Hematopoietic multipotent progenitor cell treated with erythropoietin and hydrocortisone succinate and interleukin-3 and kit ligand, for 17 days (in vitro differentiated cells): ENCODE data around the gene HHATL.

Experiments
- DNase-seq: peaks from one replicate; pipeline ENCODE4 v3.0.0-alpha.2; 2015; ENCODE audit warnings: low spot score

HHATL gene

DNA sequence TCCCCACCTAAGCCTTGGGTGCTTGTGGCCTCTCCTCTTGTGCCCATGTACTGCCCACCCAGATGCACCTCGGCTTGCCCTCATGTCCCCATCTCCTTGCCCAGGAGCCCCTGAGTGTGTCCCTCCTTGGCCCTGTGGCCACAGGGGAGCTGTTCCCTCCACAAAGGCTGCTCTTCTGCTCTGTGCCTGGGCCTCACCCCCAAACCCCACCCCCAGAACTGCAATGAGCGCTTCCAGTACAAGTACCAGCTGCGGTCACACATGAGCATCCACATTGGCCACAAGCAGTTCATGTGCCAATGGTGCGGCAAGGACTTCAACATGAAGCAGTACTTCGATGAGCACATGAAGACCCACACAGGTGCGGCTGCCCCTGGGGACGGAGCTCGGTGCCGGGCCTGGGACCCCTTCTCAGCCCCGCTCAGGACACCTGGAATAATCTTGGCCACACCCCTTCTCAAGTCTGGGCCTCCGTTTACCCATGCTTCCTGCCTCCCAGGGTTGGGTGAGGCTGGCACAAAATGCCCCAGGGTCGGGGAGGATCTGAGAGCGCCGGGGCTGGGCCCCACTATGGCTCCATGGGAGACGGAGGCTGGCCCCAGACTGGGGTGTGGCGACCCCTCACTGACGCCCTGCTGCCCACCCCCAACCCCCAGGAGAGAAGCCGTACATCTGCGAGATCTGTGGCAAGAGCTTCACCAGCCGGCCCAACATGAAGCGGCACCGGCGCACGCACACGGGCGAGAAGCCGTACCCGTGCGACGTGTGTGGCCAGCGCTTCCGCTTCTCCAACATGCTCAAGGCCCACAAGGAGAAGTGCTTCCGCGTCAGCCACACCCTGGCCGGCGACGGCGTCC is 38.8 kb downstream of the HHATL start:
- no peak for DNase-seq

DNA sequence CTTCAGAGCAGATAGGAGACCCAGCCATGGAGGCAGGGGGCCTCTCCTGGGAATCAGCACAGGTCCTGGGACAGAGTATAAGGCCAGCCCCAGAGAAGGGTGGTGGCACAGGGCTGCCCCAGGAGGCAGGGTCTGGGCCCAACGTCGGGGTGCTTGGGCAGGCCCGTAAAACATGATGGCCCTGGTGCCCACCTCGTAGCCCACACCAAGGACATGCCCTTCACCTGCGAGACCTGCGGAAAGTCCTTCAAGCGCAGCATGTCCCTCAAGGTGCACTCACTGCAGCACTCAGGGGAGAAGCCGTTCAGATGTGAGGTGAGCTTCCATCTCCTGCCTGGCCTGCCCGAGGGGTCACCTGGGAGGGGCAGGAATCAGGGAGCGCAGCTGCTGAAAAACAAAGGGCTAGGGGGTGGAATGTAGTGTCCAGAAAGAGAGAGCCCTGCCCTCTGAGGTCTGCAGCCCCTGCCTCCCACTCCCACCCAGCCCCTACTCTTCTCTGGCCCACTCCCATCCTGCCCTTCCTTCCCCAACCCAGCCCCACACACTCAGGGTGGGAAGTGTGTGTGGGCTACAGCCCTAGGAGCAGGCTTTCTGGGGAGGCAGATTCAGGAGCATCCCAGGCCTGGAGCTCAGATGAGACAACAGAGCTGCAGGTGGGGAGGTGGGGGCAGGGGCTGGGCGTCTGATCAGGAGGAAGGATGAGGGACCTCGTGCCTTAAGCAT is 39.6 kb downstream of the HHATL start:
- DNase-seq = no peak

DNA sequence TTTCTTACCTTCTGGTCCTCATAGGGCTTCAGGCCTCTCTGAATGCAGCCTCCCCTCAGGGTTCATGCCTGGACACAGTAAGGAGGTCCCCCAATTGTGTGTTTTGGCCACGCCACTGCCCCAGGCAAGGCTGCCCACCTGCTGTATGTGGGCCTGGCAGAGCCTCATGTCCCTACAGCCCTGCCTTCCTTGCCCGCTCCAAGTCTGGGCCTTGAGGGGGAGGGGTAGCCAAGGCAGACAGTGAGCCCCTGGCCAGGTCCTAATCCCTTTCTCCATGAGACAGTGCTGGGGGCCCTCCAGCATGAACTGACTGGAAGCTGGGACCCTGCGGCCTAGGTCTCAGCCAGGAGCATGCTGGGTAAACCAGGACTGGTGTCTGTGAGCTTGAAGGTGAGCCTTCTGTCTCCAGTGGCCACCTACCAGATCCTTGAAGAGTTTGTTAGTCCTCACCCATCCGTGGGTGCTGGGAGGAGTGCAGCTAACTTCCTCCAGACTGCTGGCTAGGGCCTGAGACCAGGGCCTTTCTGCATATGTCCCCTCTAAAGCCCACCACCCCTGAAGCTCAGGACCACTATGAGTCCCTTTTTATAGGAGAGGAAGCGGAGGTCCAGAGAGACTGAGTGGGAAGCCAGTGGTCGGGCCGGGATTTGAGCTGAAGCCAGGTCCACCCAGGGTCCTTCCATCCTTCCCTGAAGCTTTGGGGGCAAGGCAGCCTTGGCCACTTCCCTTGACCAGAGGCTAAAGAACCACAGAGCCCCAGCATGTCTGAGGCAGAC is 40.4 kb downstream of the HHATL start:
- DNase-seq = no peak

DNA sequence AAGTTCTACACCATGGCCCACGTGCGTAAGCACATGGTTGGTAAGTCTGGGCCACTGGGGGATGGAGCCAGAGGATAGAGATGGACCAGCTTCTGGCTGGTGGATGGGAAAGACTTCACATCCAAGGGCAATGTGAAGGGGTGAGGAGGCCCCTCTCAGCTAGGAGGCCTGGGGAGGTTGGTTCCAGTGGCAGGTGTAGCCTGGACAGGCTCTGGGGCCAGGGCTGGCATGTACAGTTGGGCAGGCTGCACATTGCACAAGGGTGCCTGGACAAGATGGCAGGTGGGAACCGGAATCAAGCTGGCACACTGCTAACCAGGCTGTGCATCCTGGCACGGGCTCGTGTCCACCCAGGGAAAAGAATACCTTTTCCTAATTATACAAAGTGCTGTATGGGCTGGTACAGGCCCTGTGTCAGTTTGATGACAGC is 41.0 kb downstream of the HHATL start:
- no peak for DNase-seq

DNA sequence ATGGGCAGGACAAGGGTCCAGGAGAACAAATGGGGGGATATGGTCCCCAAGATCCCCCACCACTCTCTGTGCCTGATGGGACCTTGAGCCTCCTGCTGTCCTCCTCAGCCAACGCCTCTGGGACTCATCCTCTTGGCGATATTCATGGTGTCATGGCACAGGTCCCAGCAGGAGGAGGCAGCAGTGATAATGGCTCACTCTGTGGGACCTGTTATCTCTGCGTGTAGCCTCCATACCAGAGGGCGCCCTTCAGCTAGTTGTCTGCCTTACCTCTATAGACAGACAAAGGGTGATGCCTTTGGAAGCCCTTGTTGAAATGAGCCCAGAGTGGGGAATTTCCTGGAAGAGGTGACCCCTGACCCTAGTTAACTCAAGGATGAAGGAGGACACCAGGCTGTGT is 41.7 kb downstream of the HHATL start:
- peak; percentile 13 for DNase-seq

DNA sequence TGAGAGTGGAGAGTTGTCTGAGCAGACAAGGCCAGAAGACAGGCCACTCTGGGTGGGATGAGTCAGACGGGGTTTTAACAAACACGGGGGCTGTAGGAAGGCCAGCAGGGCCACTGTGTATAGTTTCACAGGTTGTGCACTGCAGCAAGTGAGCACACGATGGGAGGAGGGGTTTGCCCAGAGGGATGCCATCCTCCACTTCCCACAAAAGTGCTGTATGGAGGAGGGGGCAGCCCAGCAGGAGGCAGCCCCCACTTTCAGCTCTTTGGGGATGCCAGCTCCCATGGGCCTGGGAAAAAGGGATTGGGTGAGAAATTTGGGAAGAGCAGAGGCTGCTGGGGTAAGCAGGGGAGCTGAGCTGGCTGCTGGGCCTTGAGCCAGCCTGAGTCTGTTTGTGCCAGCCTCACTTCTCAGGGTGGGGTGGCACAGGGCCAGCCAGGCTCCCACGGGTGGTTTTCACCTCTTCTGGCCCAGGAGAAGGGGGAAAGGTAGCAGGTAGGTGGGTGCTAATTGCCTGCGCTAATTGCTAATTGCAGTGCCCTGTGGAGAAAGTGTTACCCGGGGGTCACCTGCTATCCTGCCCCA is 42.4 kb downstream of the HHATL start:
- DNase-seq = no peak

DNA sequence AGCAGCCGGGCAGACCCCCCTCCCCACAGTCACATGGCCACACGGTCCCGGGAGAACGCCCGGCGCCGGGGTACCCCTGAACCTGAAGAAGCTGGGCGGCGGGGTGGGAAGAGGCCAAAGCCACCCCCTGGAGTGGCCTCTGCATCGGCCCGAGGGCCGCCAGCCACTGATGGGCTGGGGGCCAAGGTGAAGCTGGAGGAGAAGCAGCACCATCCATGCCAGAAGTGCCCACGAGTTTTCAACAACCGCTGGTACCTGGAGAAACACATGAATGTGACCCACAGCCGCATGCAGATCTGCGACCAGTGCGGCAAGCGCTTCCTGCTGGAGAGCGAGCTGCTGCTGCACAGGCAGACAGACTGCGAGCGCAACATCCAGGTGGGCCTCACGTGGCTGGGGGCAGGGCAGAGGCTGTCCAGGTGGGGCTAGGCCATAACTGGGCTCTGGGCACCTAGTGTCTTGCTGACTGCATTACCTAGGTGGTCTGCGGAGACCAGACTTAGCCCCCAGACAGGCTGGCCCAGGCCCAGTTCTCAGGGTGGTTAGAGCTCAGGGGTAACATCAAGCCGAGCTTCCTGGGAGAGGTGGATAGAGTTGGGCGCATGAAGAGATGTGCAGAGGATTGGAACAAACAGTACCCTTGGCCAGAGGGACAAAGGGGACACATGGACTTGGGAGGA is 43.0 kb downstream of the HHATL start:
- no peak for DNase-seq

DNA sequence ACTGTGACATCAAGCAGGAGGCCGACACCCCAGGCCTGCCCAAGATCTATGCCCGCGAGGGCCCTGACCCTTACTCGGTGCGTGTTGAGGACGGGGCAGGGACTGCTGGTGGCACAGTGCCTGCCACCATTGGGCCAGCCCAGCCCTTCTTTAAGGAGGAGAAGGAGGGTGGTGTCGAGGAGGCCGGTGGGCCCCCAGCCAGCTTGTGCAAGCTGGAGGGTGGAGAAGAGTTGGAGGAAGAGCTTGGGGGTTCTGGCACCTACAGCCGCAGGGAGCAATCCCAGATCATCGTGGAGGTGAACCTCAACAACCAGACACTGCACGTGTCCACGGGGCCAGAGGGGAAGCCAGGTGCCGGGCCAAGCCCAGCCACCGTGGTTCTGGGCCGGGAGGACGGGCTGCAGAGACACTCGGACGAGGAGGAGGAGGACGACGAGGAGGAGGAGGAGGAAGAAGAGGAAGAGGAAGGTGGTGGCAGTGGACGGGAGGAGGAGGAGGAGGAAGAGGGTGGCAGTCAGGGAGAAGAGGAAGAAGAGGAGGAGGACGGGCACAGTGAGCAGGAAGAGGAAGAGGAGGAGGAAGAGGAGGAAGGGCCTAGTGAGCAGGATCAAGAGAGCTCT is 43.7 kb downstream of the HHATL start:
- no peak for DNase-seq

DNA sequence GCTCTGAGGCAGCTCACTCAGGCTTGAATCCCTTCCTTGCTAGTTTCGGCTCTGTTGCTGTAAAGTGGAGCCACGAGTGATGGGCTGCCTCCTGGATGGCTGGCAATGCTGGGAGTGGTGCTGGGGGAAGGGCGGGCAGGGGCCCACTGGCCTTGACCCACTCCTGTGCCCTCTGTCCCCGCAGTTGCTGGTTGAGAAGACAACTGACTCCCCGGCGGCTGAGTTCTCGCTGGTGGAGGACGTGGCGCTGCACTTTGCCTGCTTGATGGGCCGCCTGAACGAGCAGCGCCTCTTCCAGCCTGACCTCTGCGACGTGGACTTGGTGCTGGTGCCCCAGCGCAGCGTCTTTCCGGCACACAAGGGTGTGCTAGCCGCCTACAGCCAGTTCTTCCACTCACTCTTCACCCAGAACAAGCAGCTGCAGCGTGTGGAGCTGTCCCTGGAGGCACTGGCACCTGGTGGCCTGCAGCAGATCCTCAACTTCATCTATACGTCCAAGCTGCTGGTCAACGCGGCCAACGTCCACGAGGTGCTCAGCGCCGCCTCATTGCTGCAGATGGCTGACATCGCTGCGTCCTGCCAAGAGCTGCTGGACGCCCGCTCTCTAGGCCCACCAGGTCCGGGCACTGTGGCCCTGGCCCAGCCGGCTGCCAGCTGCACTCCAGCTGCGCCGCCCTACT is 44.4 kb downstream of the HHATL start:
- no peak for DNase-seq

DNA sequence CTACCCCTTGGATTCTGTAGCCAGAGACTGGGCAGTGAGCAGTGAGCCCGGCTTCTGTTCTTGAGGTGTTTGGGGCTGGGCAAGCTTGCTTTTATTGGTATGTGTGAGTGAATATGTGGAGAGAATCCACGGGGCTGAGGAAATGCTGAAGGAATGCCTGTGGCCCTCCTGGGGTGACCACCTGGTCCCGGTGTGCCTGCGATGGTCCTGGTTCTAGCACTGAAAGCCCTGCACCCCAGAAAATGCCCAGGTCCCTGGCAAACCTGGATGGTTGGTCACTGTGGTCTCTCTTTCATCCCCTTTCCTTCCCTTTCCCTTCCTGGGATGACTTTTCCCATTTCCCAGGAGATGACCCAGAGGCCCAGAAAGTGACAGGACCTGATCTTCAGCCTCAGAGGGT is 44.9 kb downstream of the HHATL start:
- no peak for DNase-seq

DNA sequence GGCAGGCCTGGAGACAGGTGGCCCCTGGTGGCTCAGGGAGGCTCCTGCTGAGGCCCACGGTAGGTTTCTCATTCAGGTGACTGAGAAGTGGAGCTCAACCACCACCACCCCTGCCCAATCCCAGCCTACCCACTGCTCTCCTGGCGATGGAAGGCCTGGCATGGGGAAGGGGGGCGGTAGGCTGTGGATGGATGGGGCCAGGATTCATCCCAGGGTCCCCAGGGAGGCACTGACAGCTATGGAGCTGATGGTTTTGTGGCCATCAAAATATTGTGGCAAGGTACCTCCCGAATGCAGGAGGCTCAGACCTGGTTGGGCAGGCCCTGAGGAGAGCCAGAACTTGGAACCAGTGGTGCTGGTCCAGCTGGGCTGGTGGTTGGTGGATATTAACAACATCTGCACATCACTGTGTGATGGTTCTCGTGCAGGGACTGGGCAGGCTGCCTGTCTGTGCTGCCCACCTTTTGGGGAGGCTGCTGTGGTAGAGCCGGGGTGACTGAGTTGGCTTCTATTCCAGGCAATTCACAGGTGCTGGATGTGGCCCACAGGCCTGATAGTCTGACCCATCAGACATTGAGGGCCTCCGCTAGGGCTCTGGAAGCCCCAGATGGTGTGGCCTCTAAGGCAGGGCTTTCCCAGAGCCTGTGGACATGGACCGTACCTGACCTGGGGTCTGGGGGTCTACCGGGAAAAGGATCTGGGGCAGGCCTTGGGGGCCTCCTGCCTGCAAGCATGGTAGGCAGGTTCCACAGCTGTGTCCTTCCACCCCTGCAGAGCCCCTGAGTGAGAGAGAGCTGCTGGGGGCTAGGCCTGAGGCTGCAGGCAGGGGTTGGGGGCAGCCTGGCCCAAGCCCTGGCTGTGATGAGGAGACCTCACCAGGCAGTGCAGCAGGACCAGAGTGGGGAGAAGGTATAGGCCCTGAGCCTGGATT is 45.7 kb downstream of the HHATL start:
- DNase-seq = no peak

DNA sequence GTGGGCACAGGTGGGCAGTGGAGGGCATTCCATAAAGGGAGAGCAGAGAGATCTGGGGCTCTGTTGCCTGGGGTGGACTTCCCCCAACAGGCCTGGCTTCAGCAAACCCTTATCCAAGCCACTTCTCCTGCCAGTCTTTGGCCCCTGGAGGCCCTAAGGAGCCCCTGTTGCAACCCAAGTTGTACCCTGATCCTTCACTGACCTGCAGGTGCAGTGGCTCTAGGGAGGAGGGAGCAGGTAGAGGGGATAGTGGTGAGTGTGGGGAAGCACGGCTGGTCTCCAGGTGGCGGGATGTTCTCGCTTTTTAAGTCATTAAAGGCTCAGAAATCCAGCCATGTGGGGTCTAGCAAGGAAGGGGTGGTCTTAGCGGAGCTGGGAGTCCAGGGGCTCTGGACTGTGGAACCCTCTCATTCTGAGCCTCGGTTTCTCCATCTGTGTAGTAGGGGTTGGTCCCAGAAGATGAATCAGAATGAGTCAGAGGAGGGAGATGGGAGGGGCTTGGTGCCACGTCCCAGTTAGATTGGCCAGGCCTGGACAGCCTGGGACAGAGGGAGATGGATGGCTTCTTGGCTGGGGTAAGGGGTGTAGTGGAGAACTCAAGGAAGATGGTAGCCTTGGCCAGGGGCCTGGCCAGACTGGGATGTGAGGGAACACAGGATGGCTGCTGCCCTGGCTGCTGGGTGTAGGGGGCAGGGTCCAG is 46.5 kb downstream of the HHATL start:
- DNase-seq = no peak

DNA sequence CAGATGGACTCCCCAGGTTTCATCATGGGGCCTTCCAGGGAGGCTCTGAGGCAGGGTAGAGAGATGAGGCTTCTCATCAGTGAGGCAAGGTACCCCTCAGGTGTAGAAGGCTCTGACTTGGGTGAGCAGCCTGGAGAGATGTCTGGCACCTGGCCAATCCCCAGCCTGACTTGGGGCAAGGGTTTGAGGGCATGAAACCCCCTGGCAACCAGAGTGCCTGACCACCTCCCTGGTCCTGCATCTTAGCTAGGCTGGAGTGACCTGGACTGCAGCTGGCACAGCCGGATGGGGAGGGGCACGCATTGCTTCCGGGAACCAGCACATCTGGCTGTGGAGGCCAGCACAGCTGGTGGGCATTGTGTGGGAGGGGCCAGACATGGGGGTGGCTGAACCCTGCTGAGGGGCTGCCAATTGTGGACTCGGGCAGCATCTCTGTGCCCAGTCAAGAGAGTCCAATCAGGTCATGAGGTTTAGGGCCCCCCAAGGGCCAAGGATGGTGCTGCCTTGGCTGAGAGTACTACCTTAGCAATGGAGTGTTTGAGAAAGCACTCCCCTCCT is 47.2 kb downstream of the HHATL start:
- DNase-seq = no peak

DNA sequence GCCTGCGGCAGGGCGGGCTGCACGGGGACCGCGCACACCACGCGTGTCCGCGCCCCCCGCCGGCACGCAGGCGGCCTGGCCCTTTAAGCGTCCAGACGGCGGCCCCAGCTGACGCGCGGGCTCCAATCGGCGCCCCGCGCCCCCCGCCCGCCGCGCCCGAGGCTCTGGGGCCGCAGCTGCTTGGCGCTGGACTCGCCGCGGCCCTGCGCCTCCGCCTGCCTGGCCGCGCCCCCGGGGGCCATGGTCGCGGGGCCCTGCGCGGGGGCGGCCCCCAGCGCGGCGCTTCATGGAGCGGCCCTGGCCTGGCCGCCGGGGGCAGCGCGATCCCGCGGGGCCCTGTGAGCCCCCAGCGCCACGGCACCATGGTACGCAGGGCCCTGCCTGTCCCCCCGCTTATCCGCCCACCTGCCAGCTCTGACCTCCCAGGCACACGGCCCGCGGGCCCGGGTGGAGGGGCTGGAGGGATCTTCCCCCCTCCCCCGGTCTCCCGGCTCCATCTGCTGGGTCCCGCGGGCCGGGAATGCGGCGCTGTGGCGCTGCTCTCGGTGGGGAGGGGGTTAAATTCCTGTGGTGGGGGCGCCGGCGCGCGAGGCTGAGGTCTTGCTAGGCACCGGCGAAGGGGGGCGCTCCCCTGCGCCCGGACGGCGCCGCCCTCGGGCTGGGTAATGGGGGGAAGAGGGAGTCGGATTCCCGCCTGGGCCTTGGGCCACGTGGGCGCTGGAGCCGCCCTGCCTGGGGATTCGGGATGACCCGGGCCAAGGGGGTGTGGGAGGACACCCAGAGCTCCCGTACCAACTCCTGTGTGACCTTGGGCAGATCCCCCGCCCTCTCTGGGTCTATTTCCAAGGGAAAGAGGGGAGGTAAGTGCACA is 48.0 kb downstream of the HHATL start:
- no peak for DNase-seq

DNA sequence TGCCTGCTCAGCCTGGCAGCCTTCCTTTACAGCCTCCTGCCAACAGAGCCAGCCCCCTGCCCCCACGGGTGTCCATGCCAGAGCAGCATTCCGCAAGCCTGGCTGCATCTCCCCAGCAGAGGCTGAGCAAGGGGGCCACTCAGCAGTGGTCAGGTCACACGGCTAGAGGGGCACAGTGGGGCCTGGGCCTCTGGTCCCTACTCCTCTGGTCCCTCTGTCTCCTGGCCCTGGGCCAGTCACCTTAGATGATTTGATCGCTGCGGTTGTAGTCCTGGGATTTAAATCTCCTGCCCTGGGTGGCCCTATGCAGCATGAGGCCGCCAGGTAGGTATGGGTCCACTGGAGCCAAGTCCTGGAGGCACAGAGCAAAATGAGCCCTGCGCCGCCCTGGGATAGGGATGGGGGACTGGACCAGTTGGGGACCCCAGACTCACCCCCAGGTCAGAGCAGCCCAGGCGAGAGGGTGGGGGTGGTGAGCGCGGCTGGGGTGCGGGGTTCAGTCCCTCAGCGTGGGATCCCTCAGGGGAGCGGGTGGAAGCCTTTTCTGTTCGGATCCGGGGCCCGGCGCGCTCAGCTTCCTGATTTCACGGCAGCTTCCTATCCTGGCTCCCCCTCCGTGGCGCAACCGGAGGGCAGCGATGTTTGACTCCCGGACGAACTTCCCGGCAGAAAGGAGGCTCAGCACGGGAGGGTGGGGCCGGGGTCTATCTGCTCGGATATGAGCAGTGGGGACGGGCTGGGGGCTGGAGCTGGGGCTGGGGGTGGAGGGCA is 48.9 kb downstream of the HHATL start, which contains the start of gene ZBTB47:
Gene ZBTB47 (plus strand): TSS at position 138 of the 771 bp plus-strand sequence. CDS start 4,659 bp downstream, outside the sequence.
- no peak for DNase-seq

DNA sequence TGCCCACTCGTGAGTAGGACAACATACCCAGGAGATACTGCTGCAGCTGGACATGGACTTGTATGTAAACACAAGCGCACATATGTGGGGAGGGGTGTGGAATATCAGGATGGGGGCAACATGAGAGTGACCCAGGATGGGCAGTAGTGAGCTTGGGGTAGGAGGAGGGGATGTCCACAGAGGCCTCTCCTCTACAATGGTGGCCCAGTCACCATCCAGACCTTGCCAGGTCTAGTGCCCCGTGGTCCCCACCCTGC is 49.4 kb downstream of the HHATL start:
- no peak for DNase-seq
